GM18508 (cell line): ENCODE results near the gene TSPYL1.
A peak's percentile ranks its signal among the peaks of the same experiment; 100 is the strongest.
"Not testable (repeated sequence)": the region's sequence is repeated elsewhere in the genome, so short reads cannot be mapped to it uniquely, and the experiment has no call there.

Experiments
- ATAC-seq: cut with Tn5 transposase; IDR thresholded peaks from one replicate; pipeline ENCODE4 v1.9.1; 2021; ENCODE audit warnings: moderate number of reproducible peaks; ENCODE audit not compliant: insufficient read depth, unreplicated experiment

The TSPYL1 gene

GRCh38 chr6:116298973-116299372 lies 19.2 kb upstream of the TSPYL1 start:
- ATAC-seq, result peak; percentile 54

- no peak for ATAC-seq
These were observed 18.5 kb upstream of the TSPYL1 start for GRCh38 chr6:116298273-116298672.

DNA sequence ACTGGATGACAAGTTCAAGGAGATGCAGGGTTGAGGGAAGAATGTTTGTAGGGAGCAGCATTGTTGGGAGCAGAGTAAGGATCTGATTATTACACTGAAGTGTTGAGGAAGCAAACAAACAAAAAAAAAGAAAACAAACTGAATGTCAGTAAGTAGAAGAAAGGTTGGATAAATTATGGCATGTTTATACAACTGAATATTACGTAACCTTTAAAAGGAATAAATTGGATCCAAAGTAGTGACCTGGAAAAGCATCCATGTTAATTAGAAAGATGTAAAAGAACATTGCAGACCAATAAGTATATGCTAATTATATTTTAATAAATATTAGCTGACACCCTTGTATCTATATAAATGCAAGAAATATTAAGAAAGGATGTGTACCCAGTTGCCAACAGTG lies 12.8 kb upstream of the TSPYL1 start:
- ATAC-seq, result no peak

DNA sequence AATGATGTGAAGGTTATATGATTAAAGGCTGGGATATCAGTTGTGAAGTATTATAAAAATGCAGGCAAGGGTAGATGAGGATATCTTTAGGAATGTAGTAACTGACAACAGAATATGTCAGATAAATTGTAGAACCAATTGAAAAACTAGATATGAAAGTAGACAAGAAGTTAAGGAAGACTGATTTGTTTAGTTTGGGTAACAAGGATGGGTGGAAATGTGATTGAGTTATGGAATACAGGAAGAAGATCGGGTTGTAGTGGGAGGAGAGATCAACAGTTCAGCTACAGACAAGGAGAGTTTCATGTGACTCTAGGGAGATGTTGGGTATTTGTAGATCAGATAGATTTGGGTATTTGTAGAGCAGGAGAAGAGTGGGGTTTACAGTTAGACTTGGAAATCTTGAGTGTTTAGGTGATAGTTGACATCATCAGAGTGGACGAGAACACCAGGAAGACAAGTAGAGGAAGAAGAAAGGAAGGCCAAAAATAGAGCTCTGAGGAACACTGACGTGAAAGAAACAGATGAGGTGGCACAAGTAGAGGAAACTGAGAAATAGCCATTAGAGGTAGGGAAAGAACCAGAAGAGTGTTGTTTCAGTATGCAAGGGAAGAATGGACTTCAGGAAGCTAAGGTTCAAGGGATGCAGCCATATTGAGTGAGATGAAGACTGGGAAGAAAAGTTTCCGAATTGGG lies 12.1 kb upstream of the TSPYL1 start:
- ATAC-seq, result no peak

DNA sequence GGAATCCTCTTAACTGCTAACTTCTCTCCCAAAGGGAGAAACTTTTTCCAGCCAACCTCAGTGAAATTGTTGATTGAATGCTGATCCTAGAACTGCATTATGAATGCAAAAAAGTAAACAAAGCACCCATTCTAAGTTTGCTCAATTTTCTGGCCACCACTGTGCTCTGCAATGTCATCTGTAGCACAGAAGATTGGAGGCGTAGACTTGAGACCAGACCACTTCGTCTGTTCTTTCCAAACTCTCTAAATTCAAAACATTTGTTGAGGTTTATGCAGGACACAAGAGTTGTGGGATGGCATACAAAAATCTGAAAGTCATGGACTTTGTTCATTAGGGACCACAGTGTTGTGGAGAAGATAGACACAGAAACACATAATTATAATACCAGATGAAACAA lies 11.1 kb upstream of the TSPYL1 start:
- ATAC-seq, result no peak

- no peak for ATAC-seq
These were observed 10.1 kb upstream of the TSPYL1 start for GRCh38 chr6:116289876-116290275.

DNA sequence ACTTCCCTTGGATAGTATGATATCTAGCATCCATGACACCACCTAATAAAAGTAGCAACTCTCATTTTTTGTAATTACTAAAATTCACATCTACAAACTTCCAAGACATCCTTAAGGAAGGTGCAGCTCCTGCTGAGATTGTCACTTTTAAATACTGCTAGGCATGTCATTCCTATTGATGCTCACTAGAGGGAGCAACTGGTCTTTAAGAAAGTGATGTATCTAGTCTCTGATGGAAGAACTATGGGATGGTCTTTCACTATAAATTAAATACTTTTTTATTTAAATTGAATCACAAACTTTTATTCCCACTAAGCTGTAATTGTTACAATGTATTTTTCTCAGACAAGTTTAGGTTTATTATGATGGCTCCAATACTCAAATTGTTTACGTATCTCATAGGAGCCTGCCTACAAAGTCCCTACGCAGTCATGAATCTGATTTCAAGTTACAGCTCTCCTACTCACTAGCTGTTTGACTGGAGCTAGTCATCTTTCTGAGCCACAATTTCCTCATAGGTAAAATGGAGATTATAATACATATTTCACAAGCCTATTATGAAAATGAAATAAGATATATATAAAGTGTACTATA lies 8.1 kb upstream of the TSPYL1 start:
- no peak for ATAC-seq

GRCh38 chr6:116286773-116287358 lies 7.1 kb upstream of the TSPYL1 start:
- no peak for ATAC-seq

DNA sequence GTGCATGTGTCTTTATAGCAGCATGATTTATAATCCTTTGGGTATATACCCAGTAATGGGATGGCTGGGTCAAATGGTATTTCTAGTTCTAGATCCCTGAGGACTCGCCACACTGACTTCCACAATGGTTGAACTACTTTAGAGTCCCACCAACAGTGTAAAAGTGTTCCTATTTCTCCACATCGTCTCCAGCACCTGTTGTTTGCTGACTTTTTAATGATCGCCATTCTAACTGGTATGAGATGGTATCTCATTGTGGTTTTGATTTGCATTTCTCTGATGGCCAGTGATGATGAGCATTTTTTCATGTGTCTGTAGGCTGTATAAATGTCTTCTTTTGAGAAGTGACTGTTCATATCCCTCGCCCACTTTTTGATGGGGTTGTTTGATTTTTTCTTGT lies 5.3 kb upstream of the TSPYL1 start:
- ATAC-seq, result not testable (repeated sequence)

DNA sequence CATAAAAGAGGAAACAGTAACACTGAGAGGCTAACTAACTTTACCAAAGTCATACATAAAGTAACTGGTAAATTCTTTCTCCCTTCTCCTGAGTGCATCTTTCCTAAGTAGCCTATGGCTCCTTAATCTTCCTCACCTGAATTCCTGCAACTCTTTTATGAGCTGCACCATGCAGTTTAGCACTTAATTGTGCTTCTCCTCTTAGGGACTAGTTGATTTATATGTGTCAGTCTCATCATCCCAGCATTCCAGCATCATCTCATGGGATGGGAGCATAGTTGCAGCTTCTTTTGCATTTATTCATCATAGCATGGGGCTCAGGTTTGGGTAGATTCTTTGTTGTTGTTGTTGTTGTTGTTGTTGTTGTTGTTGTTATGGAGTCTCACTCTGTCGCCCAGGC lies 3.5 kb upstream of the TSPYL1 start:
- ATAC-seq, result no peak

DNA sequence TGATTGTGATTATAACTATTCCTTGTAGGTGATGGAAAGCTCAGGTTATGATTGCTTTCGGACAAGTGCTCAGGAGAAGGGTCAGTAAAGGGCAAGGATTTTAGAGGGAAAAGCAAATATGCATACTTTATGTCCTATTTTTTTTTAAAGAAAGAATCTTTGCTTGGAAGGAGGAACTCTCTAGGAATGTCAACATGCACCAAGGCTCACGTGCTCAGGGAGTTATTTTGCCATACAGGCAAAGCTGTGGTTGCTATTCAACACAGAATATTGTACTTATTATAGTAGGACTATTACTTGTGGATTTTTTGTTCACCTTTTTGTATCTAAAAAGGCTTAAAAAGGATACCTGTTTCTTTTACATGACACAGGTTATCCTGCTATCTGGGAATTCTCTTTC lies 3.0 kb upstream of the TSPYL1 start:
- no peak for ATAC-seq

DNA sequence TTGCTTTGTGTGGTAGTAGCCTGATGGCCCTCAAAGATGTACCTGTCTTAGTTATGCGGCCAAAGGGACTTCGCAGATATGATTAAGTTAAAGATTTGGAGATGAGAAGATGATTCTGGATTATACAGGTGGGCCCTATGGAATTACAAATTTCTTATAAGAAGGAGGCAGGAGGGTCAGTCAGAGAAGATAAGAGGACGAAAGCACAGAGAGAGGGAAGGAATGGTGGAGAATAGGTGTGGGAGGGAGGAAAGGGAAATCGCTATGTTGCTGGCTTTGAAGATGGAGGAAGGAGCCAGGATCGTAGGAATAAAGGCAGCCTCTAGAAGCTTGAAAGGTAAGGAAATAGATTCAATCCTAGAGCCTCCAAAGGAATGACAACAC lies 1.2 kb upstream of the TSPYL1 start:
- no peak for ATAC-seq

GRCh38 chr6:116280161-116280932 lies 617 bp upstream of the TSPYL1 start:
- ATAC-seq, result no peak

DNA sequence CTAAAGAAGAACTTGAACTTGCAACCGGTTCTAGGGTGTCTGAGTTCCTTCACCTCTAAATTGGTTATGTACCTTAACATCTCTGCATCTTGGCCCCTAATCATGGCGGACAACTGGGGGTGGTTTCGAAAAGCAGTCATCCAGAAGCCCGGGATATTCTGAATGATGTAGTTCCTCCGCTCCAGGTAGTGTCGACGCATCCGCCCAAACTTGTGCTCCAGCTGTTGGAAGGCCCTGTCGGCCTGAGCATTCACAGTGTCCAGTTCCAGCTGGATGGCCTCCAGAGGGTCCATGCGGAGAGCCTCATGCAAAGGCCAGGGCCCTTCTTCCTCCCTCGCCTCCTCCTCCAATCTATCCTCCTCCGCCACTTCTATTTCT lies 887 bp downstream of the TSPYL1 start:
- ATAC-seq, result no peak

DNA sequence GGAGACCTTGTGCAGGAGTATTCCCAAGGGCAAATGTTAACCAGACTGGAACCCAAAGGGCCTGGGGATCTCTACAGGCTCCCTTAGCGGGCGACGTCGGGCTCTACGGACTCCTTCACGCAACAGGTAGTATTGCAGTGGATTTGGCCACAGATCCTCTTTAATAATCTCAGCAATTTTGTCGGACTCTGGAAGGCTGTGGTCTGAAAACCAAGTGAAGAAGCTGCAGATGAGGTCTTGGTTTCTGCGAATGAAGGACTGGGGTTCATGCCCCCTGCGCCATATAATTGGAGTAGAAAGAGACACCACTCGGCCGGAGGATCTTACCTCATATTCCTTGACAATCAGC lies 1.3 kb downstream of the TSPYL1 start:
- ATAC-seq, result no peak

GRCh38 chr6:116277124-116277523 lies 2.6 kb downstream of the TSPYL1 start:
- ATAC-seq, result no peak

- ATAC-seq, result no peak
These were observed 8.5 kb downstream of the TSPYL1 start for GRCh38 chr6:116271149-116271708.

DNA sequence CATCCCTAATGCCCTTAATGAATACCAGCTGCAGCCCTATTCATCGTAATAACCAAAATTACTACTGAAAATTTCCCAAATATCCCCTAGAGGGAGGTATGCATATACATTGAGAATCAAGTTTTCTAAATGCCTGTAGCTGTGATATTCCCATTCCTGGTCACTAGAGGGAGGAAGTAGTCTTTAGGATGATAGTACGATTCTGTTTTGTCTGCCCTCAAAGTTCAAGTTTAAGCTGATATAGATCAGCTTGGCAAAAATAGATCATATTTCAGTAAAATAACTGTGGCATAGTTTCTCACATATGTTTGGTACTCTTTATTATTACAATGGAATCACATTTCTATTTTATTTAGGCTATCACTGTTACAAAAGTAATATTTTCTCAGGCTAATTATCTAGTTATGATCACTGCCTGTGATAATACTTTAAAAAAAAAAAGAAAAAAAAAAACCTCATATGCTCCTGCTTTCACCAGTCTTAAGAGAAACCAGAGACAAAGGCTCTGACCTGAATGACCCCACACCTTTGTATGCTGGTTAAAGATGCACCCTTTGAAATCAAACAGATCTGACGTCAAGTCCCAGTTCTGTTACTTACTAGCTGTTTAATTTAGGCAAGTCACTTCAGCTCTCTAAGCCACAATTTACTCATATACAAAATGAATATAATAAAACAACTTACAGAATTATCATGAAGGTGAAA lies 11.0 kb downstream of the TSPYL1 start:
- ATAC-seq, result peak; percentile 87

DNA sequence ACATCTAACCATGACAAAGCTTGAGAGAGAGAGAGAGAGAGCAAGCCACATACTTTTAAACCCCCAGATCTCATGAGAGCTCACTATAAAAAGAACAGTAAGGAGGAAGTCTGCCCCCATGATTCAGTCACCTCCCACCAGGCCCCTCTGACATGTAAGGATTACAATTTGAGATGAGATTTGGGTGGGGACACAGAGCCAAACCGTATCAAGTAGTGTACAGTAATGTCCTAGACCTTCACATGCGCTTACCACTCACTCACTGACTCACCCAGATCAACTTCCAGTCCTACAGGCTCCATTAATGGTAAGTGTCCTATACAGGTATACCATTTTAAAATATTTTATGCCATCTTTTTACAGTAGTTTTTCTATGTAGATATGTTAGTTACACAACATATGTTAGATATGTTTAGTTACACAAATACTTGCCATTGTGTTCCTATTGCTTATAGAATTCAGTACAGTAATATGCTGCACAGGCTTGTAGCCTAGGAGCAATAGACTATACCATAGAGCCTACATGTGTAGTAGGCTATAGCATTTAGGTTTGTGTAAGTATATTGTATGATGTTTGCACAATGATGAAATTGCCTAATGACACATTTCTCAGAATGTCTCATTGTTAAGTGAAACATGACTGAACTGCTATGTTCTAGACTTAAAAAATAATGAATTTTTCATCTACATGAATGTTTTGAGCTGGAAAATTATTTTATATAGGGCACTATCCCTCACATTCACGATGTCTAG lies 11.7 kb downstream of the TSPYL1 start:
- no peak for ATAC-seq

GRCh38 chr6:116266803-116267202 lies 12.9 kb downstream of the TSPYL1 start:
- no peak for ATAC-seq
